GM19351 (cell line): ENCODE results near the gene RPRD1B.

ENCODE experiments used
- ATAC-seq: cut with Tn5 transposase; IDR thresholded peaks from one replicate; pipeline ENCODE4 v1.9.1; 2021; ENCODE audit warnings: mild to moderate bottlenecking, moderate library complexity; ENCODE audit not compliant: unreplicated experiment

RPRD1B gene

DNA sequence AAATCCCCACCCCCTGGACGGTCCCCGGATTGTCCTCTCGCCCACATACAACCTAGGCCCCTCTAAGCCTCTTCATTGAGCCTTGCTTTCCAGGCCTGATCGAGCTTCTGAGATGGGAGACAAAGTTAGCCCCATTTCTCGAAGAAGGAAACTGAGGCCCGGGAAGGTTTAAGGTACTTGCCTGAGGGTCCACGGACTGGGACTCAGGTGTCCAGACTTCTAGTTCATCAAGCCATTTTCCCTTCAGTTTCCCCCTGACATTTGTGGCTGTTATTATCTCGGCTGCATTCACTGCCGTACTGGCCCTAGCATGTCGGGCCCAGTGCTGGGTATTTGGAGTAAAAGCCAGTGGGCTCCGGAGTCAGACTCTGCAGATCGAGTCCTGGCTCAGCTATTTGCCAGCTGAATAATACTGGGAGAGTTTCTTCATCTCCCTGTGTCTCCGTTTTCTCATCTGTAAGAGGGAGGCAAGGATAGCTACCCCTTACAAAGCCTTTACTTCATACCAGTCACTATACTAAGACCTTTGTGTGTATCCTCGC, 633 bp downstream of the RPRD1B start:
- ATAC-seq = no peak

DNA sequence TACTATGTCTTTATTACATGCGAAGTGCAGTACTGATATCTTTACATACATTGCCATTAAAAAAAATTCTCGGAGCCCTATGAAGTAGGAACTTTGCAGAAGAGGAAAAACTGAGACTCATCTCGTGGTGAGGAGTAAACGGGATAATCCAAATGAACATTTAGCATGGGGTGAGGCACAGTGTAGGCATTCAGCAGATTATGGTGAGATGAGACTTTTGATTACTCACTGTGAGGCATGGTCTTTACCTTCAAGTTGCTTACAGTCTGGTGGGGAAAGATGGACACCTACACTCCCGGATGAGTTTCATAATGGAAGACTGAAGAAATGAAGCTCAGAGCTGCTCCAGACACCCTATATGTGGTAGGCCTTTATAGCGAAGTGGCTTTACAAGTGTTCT, 1.4 kb downstream of the RPRD1B start:
- no peak for ATAC-seq

DNA sequence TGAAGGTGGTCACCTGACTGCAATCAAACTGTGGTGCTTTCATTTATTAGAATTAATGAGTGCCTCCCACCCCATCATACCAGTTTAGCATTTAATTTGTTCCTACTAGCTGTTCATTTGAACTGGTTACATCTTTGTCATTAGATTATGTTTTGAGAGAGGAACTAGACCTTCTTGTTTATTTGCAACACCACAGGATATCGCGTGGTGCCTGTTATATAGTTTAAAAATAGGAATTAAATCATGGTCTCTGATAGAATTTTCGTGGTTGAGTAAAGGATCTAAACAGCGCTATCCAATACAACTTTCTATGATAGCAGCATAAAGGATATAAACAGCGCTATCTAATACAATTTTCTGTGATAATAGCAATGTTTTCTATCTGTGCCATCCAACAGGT, 2.8 kb downstream of the RPRD1B start:
- ATAC-seq = no peak

DNA sequence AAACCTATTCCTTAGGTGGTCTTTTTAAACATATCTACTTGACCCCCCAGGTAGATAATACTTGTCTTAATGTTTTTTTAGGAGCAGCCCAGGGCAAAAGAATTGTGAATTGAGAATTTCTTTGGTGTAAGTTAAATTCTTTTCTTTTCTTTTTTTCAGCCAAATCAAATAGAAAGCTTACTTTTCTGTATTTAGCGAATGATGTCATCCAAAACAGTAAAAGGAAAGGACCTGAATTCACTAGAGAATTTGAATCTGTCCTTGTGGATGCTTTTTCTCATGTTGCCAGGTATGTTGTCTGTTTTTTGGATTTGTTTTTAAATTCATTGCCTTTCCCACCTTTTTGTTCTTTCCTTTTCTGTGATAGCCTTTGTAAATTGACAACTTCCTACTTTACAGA, 6.7 kb downstream of the RPRD1B start:
- no peak for ATAC-seq

DNA sequence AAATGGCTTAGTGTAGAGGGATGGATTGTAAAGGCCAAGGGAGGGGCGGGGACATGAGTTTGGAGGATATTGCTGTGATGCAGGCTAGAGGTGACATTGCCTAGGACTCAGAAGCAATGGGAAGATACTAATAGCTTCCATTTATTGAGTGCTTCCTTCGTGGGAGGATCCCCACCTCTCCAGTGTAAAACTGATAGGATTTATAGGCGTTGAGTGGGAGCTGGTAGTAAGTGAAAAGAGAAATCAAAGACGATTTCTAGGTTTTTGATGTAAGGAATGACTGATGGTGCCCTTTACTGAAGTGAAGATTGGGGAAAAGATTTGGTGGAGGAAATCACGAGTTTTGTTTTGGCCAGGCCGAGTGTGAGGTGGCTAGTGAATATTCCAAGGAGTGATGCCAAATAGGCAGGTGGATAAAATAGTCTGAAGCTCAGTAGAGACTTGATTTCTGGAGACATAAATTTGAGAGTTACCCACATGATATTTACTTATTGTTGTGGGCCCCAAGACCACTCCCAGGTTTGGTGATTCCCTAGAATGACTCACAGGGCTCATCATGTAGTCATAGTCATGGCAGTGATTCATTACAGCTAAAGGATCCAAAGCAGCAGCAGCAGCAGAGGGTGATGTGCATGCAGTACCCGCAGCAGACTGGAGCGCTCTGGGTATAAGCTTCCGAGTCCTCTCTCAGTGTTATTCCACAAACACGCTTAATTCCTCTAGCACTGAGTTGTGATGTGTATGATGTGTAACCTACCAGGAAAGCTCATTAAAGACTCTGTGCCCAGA, 10.2 kb downstream of the RPRD1B start:
- no peak for ATAC-seq

DNA sequence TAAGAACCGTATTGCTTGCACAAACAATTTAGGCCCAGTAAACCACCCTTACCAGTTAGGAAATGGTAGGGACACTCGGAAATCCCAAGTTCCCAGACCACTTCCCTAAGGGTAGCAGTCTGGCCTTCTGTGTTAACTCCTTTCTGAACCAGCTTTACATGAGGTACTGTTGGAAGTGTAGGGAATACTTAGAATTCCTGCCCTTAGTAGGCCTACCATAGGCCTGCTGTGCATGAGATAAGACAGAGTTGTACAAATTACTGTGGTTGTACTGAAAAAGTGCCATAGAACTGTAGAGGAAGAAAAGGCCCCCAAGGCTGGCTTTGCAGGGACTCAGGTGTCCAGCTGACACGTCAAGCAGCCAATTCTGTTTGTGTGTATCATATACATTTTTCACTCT, 11.1 kb downstream of the RPRD1B start:
- no peak for ATAC-seq

DNA sequence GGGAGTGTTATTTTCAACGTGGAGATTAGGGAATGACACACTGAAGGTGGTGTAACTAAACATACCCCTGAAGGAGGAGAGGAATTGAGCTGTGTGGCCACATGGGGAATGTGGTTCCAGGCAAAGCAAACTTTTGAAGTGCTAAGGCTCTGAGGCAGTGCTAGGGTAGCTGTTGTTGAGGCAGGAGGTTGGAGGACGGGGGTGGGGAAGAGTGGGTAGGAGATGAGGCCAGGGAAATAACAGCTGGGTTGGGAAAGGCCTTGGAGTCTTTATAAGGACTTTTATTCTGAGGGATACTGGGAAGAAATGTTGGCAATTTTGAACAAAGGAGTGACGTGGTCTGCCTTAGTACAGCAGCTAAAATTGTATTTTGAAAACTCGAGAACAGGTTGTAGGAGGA, 13.0 kb downstream of the RPRD1B start:
- ATAC-seq = no peak

DNA sequence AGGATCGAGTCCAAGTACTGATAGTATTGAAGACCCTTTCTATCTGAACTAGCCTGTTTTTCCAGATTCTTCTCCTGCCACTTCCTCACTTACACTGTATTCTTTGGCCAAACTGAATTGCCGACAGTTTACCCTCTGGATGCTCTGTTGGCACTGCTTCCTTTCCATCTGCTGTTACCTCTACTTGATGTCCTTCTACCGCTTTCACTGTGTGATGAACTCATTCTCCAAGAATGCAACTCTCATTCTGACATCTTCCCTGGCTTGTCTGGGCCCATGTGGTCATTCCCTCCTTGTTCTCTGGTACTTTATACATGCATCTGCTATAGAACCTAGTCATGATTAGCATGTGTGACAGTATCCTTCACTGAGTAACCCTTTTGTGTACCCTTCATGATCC, 16.3 kb downstream of the RPRD1B start:
- ATAC-seq = no peak

DNA sequence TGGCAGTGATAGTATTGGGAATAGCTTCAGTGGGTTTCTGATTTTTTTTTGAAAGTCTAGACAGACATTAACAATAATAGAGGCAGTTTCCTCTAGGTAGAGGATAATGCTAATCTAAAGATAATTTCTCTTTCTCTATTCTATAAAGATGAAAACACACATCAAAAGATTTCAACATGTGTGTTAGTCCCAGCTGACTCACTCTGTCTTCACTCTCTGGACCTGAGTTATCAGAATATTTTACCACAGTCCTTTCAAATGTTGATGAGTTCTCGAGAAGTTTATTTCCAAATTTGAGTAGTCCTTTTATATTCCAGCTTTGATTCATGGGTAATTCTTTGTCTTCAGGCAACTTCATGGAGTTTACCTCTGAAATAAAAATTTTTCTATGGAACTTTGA, 17.1 kb downstream of the RPRD1B start:
- ATAC-seq = no peak

DNA sequence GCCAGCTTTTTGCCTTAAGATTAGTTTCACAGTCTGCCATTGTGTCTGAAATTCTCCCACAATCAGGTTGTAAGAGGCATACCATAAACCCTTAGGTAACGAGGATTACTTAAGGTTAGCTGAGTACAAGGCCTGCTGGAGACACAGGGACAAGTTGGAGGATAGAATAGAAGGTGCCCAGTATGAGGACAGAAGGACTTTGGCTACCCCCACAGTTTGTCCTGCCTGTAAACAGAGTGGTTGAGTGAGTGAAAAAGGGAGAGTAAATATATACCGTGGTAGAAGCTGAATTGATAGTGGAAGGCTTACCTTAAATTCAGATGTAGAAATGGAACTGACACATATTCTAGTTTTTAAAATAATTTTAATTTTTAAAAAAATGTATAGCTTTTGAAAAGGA, 19.3 kb downstream of the RPRD1B start:
- ATAC-seq = no peak

DNA sequence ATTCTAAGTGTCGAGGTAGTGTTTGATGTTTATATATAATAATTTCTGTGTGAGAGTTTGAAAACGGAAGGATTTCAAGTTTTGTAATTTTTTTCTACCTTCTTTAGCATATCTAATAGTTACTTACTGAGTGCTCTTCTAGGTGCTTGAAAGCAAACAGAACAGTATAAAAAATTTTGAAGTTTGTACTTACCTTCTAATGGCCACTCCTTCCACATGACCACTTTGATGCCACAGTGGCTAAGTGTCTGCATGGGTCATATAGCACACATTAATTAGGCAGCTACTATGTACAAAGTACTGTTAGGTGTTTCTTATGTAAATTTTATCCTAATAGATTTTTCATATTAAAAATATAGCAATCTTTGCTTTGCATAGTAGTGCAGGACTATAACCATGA, 21.1 kb downstream of the RPRD1B start:
- no peak for ATAC-seq

DNA sequence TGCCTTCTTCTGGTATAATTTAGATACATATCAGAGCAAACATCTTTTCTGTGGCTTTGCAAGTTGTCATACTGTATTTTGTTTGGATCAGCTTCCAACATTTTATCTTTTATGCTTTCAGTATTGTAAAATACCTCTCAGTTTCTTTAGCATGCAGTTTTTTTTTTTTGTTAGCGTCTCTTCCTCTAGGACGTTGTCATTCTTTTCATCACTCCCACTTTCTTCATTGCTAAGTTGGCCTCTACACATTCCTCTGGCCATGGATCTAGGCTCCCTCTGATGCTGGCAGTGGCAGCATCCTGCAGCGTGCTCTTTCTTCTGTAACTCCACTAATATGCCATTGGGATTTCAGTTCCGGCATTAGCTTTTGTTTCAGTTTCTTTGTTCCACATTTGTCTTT, 21.7 kb downstream of the RPRD1B start:
- ATAC-seq = no peak

DNA sequence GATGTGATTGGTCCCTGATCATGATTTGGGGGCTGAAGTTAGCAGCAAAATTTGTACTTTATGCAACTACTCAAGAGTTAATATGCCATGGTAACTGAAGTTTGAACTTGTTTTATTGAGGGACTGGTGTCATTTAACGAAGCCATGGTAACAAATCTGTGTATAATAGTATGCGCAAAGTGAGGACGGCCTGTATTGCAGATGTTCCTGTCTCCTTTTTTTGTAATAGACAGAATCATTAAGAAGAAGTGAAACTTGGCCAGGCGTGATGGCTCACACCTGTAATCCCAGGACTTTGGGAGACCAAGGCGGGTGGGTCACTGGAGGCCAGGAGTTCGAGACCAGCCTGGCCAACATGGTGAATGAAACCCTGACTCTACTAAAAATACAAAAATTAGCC, 22.3 kb downstream of the RPRD1B start:
- no peak for ATAC-seq

DNA sequence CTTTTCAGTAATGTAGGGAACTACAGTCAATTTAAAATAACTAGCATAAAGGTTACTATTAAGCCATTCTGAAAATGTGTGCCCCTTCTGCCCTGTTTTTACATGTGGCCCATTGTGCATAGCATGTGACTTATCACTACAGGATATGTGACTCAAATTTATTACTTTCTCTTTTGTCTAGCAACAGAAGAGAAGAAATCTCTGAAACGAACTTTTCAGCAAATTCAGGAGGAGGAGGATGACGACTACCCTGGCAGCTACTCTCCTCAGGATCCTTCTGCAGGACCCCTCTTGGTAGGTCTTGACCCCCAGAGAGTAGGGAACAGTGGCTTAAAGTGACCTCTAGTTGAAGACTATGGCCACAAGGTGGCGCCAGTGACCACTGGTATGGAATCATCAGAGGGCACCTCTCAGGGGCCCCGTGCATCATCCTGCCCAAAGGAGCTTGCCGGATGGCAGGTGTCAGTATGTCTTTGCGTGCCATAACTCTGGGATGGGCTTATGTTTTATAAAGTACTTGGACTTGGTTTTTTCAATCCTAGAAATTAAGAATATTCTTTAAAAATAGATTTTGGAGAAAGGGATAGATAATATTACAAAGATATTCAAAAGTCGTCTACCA, 23.9 kb downstream of the RPRD1B start:
- ATAC-seq = no peak

DNA sequence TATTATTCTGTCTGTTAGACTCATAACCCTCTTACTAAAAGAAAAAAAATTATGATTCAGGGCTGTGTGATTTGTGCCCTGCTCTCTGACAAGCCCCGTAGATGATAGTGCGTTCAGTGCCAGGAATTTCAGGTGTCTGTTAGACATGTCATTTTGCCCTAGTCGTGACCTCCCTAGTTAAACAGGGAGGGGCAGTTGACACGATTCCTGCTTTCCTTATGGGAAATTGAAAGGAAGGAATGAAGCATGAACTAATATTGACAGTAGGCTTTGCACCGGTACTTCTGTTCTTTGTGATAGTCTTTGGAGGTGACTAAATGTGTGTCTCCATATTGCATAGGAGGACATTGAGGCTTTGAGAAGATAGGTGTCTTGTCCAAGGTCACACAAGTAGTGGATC, 26.3 kb downstream of the RPRD1B start:
- no peak for ATAC-seq

DNA sequence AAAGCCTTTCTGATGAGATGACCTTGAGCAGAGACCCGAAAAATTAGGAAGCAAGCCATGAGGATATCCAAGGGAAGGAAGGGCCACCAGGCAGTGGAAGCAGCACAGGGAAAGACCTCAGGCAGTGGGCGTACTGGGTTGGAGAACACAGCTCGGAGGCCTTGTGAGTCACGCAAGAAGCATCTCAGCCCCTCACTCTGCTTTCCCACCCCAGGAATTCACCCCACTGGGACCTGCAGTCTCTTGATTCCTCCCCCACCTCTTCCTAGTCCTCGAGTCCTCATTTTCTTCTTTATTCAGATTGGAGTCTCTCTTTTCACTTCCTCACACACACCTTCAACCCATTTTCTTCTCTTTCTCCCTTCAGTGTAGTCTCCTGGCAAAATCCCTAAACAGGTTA, 27.0 kb downstream of the RPRD1B start:
- ATAC-seq = no peak

DNA sequence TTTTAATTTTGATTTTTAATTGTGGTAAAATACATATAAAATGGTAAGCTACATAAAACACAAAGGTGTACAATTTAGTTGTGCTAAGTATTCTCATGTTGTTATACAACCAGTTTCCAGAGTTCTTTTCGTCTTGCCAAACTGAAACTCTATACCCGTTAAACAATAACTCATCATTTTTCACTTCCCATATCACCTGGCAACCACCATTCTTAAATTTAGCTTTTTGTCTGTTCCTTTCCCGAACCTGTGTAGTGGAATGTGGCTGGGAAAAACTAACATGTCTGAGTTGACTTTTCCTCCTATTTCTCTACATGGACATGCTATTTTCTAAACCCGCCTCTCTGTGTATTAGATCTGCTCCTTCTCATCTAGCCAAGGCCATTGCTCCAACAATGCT, 27.6 kb downstream of the RPRD1B start:
- no peak for ATAC-seq

DNA sequence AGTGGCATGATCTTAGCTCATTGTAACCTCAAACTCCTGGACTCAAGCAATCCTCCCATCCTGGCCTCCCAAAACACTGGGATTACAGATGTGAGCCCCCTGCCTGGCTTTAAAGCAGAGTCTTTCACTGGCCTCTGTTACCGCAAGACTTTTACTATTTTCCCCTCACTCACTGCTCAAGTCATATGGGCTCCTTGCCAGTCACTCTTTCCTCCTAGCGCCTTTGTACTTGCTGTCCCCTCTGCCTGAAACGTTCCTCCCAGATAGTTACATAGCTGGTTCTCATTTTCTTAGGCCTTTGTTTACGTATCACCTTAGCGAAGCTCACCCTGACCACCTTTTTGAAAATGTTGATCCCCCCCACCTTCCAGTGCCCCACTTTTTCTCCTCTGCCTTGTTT, 29.3 kb downstream of the RPRD1B start:
- ATAC-seq = no peak

DNA sequence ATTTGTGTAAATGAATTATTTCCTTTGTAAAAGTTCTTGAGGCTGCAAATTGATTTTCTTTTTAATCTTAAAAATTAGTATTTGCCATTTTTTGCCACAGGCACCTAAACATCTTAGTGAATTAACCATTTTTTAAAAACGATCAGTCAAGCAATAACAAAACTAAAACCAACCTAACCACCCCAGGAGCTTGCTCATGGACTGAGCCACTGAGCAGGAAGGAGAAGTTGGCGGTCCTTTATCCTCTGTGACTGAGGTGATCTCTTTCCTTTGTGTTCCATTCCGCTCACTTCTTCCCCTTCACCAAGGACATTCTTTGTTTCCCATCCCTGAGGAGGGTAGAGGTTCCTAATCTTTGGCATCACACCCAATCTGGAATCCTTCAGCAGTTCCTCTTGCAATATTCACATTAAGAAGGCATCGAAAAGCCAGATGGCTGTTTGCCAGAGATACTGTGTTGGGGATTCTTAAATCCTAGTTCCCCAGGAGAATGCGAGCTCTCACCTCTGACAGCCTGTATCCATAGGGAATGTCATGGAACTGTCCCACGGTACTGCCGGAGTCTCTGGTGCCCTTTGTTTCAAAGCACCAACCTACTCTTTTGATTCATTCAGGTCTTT, 30.5 kb downstream of the RPRD1B start:
- no peak for ATAC-seq

DNA sequence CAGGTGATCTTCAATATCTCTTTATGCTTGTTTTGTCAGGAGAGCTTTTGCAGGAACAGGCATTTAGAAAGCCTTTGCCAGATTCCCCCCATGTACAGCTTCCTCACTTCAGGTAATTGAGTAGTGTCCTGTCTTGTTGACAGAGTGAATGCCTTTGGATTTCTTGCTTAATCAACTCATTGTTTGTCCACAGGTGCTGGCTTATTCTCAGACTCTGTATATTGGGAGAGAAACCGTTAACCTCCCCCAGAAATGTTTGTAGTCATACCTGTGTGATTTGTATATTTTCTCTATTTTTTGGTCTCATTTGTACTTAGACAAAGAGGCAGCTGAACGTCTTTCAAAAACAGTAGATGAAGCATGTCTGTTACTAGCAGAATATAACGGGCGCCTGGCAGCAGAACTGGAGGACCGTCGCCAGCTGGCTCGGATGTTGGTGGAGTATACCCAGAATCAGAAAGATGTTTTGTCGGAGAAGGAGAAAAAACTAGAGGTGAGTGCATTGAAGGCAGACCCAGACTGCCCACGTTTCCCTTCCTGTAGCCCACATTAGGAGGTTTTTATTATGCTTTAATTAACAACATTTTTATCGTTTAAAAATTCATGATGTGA, 32.3 kb downstream of the RPRD1B start:
- no peak for ATAC-seq

DNA sequence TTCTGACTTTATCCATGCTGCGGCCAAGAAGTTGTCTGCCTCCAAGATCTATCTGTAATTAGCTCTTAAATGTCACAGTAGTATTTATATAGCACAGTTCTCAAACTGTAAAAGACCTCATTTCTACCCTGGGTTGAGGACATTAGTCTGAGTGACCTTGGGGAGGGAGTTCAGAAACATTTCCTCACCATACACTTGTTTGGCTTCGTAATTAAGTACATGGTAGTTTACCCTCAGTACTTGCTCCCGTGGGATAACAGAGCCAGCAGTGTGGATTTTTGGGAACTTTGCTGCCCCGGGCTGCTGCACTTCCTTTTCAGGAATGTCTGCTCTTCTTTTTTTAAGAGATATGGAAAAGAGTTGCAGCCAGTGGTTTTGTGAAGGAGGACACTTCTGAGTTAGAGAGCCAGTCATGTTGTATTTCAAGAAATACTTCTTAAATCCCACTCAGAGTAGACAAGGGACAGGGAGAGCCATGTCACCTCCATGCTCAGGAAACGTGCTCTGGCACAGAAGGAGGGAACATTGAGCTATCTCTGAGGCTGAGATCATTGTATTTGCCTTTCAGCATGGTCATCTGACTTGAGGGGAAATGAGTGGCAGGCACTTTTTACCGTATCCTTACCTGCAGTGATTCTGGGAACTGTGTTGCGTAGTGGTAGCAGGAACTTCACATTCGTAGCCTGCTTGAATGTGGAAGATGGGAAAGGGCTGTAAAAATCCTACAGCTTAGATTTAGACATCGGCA, 33.6 kb downstream of the RPRD1B start:
- no peak for ATAC-seq
